OCI-LY7 (cell line): ENCODE results near the gene WDFY4.

Source experiments
- EZH2phosphoT487 ChIP-seq: fragments of 200-600 bp; sonication (generic); IDR thresholded peaks from 2 replicates; pipeline ENCODE4 v1.6.1; 2018; ENCODE audit warnings: low read depth, borderline replicate concordance, mild to moderate bottlenecking, mixed run types, antibody characterized with exemption, low read length, moderate library complexity, mixed read lengths
- TF ChIP-seq, protein P1 (sequence below): fragments of 200-600 bp; sonication (generic); conservative IDR thresholded peaks from 2 replicates; pipeline ENCODE4 v1.5.1; 2014; ENCODE audit warnings: mild to moderate bottlenecking, antibody characterized with exemption, low read length, moderate library complexity, mixed read lengths

DNA sequence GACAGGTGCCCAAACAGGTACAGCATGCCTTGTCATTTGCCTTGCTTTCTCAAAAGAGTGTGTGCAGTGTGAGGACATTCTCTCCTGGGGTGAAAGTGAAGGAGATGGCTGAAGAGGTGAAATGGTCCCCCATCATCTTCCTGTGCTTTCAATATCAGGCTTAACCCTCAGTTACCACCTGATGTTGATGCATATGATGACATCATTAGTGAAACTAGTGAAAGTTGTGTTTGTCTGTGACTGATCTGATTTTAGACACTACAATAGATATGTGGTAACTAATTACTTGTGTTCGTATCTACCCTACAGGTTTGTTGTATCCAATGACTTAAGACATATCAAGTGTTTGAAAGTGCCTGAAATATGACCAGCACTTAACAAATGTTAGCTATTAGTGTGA, 279.4 kb downstream of the WDFY4 start:
- TF ChIP-seq, protein P1, sequence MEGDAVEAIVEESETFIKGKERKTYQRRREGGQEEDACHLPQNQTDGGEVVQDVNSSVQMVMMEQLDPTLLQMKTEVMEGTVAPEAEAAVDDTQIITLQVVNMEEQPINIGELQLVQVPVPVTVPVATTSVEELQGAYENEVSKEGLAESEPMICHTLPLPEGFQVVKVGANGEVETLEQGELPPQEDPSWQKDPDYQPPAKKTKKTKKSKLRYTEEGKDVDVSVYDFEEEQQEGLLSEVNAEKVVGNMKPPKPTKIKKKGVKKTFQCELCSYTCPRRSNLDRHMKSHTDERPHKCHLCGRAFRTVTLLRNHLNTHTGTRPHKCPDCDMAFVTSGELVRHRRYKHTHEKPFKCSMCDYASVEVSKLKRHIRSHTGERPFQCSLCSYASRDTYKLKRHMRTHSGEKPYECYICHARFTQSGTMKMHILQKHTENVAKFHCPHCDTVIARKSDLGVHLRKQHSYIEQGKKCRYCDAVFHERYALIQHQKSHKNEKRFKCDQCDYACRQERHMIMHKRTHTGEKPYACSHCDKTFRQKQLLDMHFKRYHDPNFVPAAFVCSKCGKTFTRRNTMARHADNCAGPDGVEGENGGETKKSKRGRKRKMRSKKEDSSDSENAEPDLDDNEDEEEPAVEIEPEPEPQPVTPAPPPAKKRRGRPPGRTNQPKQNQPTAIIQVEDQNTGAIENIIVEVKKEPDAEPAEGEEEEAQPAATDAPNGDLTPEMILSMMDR: no peak
- no peak for TF ChIP-seq EZH2phosphoT487
